Lung microvascular endothelial cell (primary cell): ENCODE data around the gene KDM8. TPM values are rescaled to one million over a fixed set of nuclear protein-coding genes. Genes with fewer than 3 reads are reported as not detected.
A peak's percentile ranks its signal among the peaks of the same experiment; 100 is the strongest.

Experiments
- DNase-seq, 2 donors: peaks; one replicate each; pipeline versions ENCODE4 v3.0.0 to v3.0.0-alpha.2; 2010; ENCODE audit warnings: low read depth in 2 of 2
- total RNA-seq: library from RNA; depleted of rRNA; stranded (reverse); fragments of >200 nt; gene quantifications from 2 replicates; pipeline ENCODE4 v1.2.1, GENCODE V29; 2014

The KDM8 gene
- total RNA-seq, 1 donor from 2014 or later, result 3.2 TPM

DNA sequence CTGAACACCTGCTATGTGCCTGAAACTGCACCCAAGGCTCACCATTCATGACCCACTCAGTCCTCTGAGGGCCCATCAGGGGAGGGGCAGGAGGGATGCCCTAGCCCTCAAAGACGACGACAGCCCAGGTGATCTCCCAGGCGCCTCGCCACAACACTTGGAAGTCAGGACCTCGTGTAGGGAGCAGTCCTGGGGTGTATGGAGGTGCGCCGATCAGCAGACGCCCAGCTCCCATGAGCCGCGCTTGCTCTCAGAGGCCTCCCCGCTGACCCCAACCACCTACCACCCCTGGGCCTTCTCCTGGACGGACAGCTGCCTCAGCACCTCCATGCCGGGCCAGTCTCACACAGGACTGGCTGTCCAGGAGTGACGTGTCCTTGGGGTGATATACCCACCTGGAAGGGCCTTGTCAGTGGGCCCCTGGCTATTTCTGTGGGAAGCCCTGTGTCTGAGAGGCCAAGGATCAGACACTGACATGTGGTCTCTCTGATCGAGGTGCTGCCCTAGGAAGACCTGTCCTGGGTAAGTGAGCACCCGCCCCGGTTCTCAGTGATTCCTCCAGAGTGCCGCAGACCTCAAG, 26.7 kb downstream of the KDM8 start:
- DNase-seq, result no peak

DNA sequence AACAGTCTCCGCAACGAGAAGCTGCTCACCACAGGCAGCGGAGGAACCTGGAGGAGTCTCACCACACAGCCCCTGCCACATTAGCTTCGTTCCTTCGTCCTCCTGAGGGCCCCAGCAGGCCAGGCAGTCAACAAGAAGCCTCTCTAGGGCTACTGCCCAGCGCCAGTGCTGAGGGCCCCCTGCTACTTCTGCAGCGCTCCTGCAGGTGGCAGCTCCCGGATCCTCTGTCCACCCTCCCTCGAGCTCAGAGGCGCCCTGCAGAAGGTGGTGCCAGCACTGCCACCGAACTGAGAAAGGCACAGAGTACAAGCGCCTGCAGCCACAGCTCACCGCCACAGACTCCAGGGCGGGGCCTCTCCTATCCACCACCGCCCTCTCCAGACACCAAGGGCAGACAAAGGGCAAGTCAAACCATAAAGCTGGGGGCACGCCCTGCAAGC, 27.3 kb downstream of the KDM8 start:
- DNase-seq, result no peak

DNA sequence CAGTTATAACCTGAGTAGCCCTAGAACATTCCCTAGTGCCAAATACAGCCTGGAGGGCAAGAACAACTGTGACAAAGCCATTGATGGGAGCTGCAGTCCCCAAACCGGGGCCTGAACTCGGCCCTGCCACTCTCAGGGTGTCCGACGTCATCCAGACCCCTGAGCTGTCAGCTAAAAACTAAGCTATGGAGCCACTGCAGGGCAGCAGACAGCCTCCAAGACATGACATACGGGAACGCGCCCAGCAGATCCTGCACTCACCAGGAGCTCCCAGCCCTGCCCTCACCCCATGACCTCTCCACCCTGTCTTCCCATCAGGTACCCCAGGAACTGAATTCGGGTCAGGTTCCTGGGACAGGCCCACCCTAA, 28.4 kb downstream of the KDM8 start:
- no peak for DNase-seq

DNA sequence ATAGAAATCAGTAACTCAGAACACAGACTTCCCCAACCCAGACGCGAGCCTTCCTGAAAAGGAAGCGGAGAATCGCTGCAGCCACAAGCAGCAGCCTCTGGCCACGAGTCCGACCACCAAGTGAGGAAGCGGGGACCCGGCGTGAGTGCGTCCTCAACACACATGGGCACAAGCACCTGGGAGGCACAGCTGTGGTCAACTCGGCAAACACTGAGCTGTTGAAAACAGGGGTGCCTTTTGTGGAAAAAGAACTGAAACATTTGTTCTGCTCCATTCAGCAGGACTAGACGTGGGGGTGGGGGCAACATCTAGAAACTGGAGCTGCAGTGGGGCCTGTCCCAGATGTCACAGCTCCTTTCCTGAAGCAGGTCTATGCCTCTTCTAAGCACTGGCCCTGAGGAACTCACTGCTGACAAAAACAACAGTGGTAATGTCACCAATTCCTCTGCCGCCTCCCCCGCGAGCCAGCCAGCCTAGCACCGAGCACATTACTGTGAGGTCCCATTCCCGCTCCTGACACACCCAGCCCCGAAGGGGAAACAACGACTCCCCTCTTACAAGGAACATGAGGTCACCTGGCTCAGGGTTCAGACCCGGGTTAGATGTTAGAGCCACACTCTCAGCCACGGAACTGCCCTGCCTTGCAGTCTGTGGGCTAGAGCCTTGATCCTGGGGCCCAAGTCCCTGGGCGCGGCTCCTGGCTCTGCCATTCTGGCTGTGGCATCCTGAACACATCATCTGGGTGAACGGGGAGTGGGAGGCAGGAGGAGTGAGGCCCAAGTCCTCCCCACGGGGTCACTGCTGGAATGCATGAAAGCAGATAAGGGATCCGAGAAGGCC, 29.0 kb downstream of the KDM8 start:
- no peak for DNase-seq

DNA sequence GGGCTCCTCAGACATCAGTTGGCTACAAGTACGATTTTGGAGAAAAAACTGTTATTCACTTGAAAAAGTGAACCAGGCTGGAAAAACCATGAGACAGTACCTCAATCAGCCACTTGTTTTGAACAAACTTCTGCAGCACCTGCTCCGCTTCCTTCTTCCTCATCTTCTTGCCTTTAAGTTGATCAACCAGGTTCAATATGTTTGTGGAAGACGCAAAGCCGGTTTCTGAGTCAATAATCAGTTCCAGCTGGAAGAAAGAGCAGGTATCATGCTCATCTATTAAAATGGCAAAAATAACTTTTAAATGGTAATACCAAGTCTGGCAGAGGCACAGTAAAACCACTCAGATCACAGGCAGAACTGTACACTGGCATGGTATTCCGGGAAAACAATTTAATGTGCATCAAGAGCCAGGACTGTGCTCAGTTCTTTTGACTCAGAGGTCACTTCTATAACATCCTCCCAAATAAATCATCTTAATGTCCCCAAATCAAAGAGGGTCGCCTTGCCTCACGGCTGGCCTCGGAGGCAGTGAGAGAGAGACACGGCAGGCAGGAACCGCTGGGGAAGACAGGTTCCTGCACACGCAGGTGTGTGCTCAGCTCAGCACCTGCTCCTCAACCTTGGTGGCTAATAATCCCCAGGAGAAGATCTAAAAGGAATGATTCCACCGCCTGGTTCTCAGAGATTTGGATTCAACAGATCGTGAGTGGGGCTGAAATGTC, 29.7 kb downstream of the KDM8 start:
- no peak for DNase-seq

DNA sequence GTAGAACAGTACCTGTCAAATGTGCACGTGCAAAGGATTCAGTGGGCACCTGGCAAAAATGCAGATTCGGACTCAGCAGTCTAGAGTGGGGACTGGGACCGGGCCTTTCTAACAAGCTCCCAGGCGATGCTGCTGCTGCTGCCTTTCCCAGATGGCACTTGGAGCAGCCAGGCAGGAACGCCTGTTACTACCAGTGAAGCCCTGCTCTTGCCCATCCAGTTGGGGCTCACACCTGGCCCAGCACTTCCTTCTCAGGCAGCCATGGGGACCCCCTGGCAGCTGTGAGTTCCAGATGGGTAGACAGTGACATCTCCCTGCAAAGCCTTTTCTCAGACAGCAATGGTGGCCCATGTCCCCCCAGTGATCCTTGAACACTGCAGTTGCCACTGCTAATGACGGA, 30.4 kb downstream of the KDM8 start:
- no peak for DNase-seq

DNA sequence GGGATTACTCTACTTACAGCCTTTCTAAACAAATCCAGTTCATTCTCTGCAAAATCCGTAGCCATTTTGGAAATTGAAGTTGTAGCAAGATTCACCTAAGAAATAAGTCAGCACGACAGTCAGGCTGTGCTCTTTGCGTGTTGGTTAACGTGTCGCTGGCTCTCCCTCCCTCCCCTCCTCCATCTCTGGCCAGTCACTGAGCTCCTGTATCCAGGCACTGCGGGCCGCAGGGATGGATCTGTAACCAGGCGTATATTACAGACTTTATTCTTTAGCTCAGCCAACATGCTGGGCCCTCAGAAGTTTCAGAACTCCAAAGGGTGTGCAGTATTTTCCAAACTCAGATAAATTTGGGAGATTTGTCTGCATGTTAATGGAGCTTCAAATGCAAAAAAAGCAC, 30.8 kb downstream of the KDM8 start:
- DNase-seq, result no peak

DNA sequence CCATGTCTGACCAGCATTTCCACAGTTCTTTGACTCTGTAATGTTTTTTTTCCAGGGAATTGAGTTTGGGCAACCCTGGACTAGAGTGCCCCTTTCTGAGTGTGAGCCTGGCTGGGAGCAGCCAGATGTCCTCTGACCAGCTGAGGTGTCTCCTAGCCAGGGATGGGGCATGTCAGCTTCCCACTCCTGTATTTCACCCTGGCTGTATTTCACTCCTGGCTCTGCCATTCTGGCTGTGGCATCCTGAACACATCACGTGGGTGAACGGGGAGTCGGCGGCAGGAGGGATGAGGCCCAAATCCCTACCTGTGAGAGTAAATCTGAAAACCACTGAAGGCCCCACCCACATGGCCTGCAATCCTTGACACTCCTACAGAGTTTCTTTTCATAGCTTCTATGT, 31.3 kb downstream of the KDM8 start:
- DNase-seq, result no peak

DNA sequence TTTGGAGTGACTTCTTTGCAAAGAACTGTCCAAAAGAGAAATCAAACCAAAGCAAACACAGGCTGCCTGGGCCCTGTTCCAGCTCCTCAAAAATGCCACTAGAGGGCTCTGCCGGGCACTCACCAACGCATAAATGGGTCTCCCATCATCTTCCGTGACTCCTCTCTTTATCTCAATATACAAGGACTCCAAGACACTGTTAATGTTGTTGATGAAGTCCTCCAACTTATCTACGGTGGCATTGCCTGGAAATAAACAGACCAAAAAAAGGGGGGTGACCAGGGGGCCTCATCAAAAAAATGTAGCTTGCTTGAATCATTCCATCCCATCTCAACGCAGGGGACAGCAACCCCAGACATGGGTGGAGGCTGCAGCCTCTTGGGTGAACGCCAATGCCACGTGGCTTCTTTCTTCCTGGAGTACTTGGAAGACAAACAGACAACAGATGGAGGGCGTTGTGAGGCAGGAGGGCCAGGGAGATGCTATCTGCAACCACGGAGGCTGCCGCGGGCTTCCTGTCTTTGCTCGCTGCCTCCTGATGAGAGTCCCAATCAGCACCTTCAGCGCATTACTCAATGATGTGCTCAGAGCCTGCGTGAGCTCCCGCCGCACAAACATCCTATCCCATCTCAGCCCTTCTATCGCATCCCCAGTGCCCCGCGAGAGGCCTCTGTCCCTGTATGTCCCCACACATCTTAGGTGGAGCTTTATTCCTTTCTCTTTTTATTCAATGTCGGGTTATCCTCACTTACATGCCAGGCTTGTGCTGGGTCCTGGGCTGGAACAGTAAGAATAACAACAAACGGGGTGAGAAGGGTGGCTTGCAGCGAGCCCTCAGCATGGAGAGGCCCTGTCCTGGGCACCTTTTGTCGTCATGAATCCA, 32.0 kb downstream of the KDM8 start:
- peak; percentile 80 to 99 for DNase-seq

DNA sequence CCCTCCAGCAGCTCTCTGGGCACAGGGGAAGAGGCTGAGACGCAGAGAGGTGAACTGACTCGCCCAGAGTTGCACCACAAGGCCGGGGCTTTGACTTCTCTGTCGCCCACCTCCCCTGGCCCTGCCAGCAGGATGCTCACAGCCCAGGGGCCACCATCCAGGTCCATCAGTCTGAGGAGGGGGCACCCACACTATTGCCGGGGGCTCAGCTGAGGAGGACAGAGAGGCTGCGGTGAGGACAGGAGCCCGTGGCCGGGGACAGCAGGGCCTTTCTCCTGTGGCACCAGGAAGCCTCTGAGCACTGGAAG, 32.6 kb downstream of the KDM8 start:
- no peak for DNase-seq

DNA sequence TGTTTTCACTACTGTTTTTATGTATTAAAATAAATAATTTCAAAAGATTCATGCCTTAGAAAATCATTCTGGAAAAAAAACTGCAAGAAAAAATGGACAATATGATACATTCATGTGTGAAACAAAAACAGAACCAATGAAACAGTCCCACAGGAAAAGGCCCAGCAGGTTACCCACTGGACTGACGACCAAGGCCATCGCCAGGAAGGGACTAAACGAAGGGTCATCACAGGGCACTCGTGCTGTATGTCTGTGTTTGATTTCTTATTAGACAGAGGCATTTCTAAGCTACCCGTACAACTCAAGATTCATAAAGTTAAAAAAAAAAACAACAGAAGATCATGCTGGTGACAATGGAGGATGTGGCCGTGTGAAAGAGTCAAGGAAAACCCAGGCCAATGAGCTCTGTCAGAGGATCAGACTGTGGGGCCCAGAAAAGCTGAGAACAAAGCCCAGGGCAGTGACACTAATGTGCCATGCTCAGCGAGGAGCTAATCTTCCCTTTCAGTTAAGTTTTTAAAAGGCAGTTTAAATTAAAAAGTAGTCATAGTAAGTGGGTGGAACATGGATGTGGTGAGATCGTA, 33.4 kb downstream of the KDM8 start:
- peak in 1 of 2 donors; percentile 30 for DNase-seq

DNA sequence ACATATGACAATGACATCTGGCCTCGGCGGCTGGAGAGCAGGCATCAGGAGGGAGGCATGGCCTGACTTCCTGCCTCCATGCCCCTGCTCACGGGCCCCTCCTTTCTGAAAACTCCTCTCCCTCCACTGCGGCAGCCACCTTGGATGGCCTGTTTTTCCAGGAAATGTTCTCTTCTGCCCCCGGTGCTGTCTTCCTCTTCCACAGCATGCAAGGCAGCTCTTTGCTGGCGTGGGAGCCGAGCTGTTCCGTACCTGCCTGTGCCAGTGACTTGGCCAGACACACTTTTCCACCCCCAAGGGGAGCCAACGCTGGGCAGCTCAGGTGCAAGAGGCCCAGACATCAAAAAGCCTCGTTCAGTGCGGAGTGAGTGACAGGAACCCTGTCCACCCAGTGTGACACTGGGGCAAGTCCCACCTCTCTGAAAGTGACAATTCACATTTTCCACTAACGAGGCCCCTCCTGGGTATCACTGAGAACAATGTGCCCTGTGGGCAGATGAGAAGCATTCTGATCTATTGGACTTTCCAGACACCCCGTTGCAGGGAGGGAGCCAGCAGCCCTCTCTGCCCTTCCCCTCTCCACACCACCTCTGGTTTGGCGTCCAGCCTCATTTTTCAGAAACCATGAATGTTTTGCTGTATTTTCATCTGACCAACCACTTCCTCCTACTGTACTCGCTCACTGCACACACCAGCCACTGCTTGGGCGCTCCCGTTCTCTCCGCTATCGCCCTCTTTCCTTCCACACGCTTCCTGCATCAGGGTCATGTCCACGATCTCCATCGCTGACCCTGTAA, 34.1 kb downstream of the KDM8 start:
- peak; percentile 55 to 90 for DNase-seq

DNA sequence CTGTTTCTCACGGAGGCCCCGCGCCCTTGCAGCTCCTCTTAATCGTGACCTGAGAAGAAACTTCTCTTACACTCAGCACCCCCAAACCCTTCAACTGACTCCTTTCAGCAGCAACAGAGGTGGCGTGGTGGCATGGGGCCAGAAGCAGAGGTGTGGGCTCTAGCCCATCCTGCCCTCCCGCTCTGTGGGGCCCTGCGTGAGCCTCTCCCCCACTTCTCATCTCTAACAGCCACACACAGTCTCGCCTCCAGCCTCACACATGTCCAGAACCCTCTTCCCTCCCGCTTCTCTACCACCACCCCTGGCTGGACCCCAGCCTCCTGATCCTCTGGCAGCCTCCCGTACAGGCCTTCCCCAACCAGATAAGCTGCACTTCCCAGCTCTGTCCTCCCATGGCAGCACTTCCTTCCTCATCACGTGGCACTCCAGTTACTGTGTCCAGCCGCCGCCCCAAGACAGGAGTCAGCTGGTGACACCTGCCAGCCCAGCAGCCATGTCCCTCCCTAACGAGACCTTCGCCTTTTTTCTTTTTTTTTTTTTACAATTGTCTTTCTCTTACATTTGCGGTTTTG, 34.8 kb downstream of the KDM8 start:
- DNase-seq, result peak; percentile 37 to 74

DNA sequence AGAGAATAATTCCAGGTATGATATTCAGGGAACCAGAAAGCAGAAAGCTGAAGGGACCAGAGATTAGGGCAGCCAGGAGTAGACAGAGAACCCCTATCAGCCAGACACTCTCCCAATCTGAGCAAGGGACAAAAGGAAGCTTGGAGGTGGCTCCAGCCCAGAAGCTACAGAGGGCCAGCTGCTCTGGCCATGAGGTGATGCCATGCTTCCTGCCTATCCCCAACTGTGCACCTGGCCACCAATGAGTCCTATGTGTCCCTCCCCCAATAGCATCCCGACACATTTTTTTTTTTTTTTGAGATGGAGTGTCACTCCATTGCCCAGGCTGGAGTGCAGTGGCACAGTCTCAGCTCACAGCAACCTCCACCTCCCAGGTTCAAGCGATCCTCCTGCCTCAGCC, 35.3 kb downstream of the KDM8 start:
- DNase-seq, result no peak

DNA sequence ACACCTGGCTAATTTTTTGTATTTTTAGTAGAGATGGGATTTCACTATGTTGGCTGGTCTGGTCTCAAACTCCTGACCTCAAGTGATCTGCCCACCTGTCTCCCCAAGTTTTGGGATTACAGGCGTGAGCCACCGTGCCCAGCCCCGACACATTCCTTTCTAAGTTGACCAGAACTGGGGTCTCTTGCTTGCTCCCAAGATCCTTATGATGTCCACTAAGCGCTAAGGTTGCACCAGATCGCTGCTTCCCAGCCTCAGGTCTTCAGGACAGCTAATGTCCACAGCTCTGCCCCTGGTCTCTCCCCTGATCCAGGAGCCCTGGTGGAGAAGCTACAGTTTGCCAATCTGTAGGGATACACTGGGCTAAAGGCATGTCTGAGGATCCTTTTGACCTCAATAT, 35.7 kb downstream of the KDM8 start:
- DNase-seq, result no peak

DNA sequence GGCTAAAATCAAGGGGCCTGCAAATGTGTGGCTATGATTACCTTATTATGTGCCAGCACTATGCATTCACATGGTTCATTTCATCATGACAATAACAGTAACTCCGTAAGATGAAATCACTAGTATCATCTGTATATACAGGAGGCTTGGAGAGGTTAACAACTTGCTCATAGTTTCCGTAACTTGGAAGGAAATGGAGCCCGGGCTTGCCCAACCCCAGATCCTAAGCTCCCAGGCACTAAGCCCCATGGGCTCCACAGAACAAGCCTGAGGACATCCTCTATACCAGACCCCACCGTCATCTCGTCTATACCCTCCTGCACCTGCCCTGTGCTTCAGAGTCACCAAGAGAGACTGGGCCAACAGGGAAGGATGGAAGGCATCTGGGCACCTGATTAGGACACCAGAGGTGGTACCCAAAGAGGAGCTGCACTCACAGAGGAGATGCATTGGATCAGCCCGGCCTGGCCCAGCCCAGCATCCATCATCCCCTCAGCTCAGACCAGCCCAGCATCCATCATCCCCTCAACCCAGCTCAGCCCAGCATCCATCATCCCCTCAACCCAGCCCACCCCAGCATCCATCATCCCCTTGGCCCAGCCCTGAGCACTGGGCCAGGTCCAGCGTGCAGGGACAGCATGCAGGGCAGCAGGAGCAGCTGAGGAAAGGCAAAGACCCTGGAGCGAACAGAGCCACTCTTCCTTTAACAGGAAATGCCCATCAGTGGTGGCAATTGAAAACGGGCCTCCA, 36.8 kb downstream of the KDM8 start:
- peak in 1 of 2 donors; percentile 72 for DNase-seq

DNA sequence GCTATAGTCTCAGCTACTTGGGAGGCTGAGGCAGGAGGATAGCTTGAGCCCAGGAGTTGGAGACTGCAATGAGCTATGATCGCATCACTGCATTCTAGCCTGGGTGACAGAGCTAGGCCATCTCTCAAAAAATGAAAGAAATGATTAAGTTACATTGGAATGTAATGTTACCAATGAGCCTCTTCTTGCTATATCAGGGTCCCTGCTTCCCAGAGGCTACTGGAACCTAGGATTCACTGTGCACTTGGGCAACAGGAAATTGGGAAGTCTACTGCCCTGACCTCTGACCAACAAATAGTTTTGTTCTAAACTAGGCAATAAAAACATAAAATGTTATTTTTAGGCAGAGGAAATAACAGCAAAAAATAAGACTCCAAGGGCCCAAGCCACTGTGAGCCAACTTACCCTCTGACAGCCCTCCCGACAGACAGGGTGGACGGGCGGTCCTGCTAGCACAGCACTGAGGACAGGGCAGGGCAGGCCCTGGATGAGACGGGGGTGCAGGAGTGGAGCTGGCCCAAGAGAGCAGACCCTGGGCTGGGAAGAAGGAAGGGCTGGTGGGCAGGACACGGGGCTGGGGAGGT, 37.7 kb downstream of the KDM8 start:
- DNase-seq, result peak in 1 of 2 donors; percentile 81

DNA sequence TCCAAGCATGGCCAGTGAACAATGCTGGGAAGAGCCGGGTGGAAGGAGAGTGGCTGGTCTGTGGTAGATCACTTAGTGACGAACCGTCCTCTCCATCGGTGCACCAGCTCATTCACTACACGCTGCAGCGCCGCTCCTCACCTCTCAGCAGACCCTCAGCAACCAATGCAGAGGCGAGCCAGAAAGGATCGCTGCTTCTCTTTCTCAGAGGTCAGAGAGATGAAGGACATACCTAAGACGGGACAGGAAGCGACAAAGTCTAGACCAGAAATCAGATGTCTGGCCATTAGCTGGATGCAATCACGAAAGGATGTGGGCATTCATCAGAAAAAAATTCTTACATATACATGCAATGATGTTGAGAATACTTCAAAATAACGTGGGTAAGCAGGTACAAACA, 38.3 kb downstream of the KDM8 start:
- peak in 1 of 2 donors; percentile 87 for DNase-seq

DNA sequence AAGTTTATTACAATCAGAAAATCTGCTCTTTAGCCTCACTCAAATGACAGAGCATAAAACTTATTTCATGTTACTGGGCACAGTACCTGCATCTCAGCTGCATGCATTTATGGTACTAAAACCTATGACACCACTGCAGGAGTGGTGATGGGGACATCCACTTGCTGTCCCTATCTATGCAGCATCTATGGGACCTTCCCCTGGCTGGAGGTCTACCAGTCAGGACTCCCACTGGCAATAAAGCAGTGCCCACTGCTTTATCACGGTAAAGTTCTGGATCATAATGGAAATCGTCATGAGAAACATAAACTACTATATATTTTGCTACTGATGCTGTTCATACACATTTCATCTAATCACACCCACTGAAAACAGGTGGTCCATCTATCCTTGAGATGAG, 39.1 kb downstream of the KDM8 start:
- no peak for DNase-seq
